Muscle of arm (tissue), 12 donors: ENCODE results near the gene KCNAB1. TPM values are rescaled to one million over a fixed set of nuclear protein-coding genes. Genes with fewer than 3 reads are reported as not detected.

Source experiments
- DNase-seq: peaks from one replicate; pipeline ENCODE4 v3.0.0-alpha.2; 2013
- polyA plus RNA-seq, 12 donors: library from polyadenylated mRNA; unstranded; fragments of 120-200 nt; gene quantifications; one replicate each; pipeline ENCODE4 v1.2.1, GENCODE V29; 2013; ENCODE audit not compliant: insufficient read length in 12 of 12

The KCNAB1 gene
- polyA plus RNA-seq, 12 donors, result 4.0 to 7.5 (median 5.8) TPM; not detected in 2

- DNase-seq, result no peak
Observed at GRCh38 chr3:156532730-156533129, 412.4 kb downstream of the KCNAB1 start.

- DNase-seq, result no peak
Observed at GRCh38 chr3:156533205-156533604, 412.8 kb downstream of the KCNAB1 start.

GRCh38 chr3:156535162-156535627 lies 414.8 kb downstream of the KCNAB1 start:
- DNase-seq, result peak; percentile 83

GRCh38 chr3:156535798-156536197 lies 415.4 kb downstream of the KCNAB1 start:
- DNase-seq, result no peak

GRCh38 chr3:156536524-156537316 lies 416.3 kb downstream of the KCNAB1 start:
- DNase-seq, result no peak

GRCh38 chr3:156539051-156539450 lies 418.7 kb downstream of the KCNAB1 start:
- DNase-seq, result peak; percentile 36

GRCh38 chr3:156539802-156540201 lies 419.4 kb downstream of the KCNAB1 start:
- no peak for DNase-seq

- no peak for DNase-seq
Observed at GRCh38 chr3:156542101-156543042, 422.0 kb downstream of the KCNAB1 start.

- no peak for DNase-seq
Observed at GRCh38 chr3:156543043-156543555, 422.7 kb downstream of the KCNAB1 start.

- DNase-seq, result no peak
Observed at GRCh38 chr3:156547637-156548036, 427.3 kb downstream of the KCNAB1 start.

GRCh38 chr3:156548041-156548687 lies 427.8 kb downstream of the KCNAB1 start:
- no peak for DNase-seq

GRCh38 chr3:156548902-156549301 lies 428.5 kb downstream of the KCNAB1 start:
- no peak for DNase-seq

GRCh38 chr3:156551261-156551660 lies 430.9 kb downstream of the KCNAB1 start:
- no peak for DNase-seq

- DNase-seq, result no peak
Observed at GRCh38 chr3:156551746-156552145, 431.4 kb downstream of the KCNAB1 start.

- no peak for DNase-seq
Observed at GRCh38 chr3:156552973-156553372, 432.6 kb downstream of the KCNAB1 start.

- peak; percentile 29 for DNase-seq
Observed at GRCh38 chr3:156553705-156554356, 433.5 kb downstream of the KCNAB1 start.

- no peak for DNase-seq
Observed at GRCh38 chr3:156554515-156554841, 434.1 kb downstream of the KCNAB1 start.

GRCh38 chr3:156554842-156555687 lies 434.7 kb downstream of the KCNAB1 start, which contains the start of gene SSR3:
SSR3 (minus strand) TSS chr3:156555117; CDS start chr3:156555089, 28 bp downstream.
- peak; percentile 99 for DNase-seq

- DNase-seq, result no peak
Observed at GRCh38 chr3:156558389-156558788, 438.0 kb downstream of the KCNAB1 start.

- DNase-seq, result no peak
Observed at GRCh38 chr3:156559321-156559720, 438.9 kb downstream of the KCNAB1 start.
